H1 (cell line): ENCODE measurements around the gene EDA.

Source experiments
- ATF2 ChIP-seq: IDR thresholded peaks from 2 replicates; pipeline ENCODE4 v1.6.1; 2012; ENCODE audit warnings: low read length, inconsistent platforms
- BCL11A ChIP-seq, 2 experiments: IDR thresholded peaks; one replicate each; pipeline ENCODE4 v1.6.1; 2011; ENCODE audit warnings: low read depth in 2 of 2, low read length in 2 of 2, mild to moderate bottlenecking in 2 of 2
- BRCA1 ChIP-seq: IDR thresholded peaks from 2 replicates; pipeline ENCODE4 v1.6.1; 2012; ENCODE audit warnings: low read depth, low read length, improper control_type of control experiment
- CHD2 ChIP-seq: IDR thresholded peaks from 2 replicates; pipeline ENCODE4 v1.6.1; 2012; ENCODE audit warnings: low read length, improper control_type of control experiment
- POLR2A ChIP-seq, 2 experiments: IDR thresholded peaks; 1 replicate in 1 of 2; 2 replicates in 1 of 2; pipeline ENCODE4 v1.6.1; 2011; ENCODE audit warnings: low read depth in 2 of 2, low read length in 2 of 2, mild to moderate bottlenecking in 2 of 2; ENCODE audit errors: control extremely low read depth in 1 of 2
- TAF1 ChIP-seq: IDR thresholded peaks from 2 replicates; pipeline ENCODE4 v1.6.1; 2011; ENCODE audit warnings: mild to moderate bottlenecking, low read depth, low read length
- TBP ChIP-seq: IDR thresholded peaks from 2 replicates; pipeline ENCODE4 v1.6.1; 2011; ENCODE audit warnings: low read depth, low read length, improper control_type of control experiment
- TF ChIP-seq, protein P1 (sequence below), 3 experiments: IDR thresholded peaks; 1 replicate in 2 of 3; 2 replicates in 1 of 3; pipeline versions ENCODE4 v1.5.1 to v1.6.1; 2011; ENCODE audit warnings: low read length in 3 of 3, mild to moderate bottlenecking in 3 of 3, inconsistent platforms in 2 of 3, low read depth in 1 of 3, moderate library complexity in 1 of 3; ENCODE audit not compliant: insufficient read depth in 1 of 3; ENCODE audit errors: control extremely low read depth in 1 of 3

DNA sequence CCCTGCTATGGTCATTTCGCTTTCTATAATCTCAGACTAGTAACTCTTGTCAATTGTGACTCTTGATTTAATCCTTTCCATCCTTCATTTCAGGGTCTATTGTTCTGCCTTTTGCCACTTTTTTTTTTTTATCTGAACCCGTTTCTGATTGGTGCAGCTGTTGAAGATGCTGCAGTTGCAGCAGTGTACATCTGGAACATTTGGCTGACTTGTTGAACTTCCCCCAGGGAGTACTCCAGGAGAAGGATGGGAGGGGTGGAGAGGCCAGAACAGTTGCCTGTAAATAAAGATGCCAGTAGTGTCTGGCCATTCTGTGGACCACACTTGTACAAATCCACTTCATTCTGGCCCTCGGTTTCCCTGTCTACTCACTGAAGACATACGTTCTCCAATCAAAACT is 1.0 kb upstream of the EDA start:
- TF ChIP-seq, protein P1, sequence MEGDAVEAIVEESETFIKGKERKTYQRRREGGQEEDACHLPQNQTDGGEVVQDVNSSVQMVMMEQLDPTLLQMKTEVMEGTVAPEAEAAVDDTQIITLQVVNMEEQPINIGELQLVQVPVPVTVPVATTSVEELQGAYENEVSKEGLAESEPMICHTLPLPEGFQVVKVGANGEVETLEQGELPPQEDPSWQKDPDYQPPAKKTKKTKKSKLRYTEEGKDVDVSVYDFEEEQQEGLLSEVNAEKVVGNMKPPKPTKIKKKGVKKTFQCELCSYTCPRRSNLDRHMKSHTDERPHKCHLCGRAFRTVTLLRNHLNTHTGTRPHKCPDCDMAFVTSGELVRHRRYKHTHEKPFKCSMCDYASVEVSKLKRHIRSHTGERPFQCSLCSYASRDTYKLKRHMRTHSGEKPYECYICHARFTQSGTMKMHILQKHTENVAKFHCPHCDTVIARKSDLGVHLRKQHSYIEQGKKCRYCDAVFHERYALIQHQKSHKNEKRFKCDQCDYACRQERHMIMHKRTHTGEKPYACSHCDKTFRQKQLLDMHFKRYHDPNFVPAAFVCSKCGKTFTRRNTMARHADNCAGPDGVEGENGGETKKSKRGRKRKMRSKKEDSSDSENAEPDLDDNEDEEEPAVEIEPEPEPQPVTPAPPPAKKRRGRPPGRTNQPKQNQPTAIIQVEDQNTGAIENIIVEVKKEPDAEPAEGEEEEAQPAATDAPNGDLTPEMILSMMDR (IDR thresholded peaks at IDR 0.05; ENCODE audit: control extremely low read depth in 1 of 3, insufficient read depth in 1 of 3, low read depth in 1 of 3, low read length in 3 of 3): no peak
- TF ChIP-seq TBP: no peak
- no peak for TF ChIP-seq BCL11A (IDR thresholded peaks at IDR 0.05; ENCODE audit: low read depth in 2 of 2, low read length in 2 of 2)
- TF ChIP-seq BRCA1: no peak
- no peak for TF ChIP-seq TAF1
- TF ChIP-seq ATF2: no peak
- no peak for TF ChIP-seq POLR2A (IDR thresholded peaks at IDR 0.05; ENCODE audit: control extremely low read depth in 1 of 2, low read depth in 2 of 2, low read length in 2 of 2)
- no peak for TF ChIP-seq CHD2
